Measurements from ENCODE around the gene FBXO21.

DNA sequence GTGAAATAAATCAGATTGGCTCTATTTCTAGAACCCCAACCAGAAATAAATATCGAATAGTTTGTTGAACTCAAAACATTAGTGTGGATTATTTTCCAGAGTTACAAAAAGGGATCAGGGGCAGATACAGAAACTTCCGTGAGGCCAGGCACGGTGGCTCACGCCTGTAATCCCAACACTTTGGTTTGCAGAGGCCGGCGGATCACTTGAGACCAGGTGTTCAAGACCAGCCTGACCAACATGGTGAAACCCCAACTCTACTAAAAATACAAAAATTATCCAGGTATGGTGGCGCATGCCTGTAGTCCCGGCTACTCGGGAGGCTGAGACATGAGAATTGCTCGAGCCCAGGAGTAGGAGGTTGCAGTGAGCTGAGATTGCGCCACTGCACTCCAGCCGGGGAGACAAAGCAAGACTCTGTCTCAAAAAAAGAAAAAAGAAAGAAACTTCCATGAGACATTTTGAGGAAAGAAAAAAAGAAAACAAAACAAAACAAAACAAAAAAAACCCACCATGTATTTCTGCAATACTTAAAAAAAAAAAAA, 2.1 kb downstream of the FBXO21 start:
- TF ChIP-seq, protein P1, sequence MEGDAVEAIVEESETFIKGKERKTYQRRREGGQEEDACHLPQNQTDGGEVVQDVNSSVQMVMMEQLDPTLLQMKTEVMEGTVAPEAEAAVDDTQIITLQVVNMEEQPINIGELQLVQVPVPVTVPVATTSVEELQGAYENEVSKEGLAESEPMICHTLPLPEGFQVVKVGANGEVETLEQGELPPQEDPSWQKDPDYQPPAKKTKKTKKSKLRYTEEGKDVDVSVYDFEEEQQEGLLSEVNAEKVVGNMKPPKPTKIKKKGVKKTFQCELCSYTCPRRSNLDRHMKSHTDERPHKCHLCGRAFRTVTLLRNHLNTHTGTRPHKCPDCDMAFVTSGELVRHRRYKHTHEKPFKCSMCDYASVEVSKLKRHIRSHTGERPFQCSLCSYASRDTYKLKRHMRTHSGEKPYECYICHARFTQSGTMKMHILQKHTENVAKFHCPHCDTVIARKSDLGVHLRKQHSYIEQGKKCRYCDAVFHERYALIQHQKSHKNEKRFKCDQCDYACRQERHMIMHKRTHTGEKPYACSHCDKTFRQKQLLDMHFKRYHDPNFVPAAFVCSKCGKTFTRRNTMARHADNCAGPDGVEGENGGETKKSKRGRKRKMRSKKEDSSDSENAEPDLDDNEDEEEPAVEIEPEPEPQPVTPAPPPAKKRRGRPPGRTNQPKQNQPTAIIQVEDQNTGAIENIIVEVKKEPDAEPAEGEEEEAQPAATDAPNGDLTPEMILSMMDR (IDR thresholded peaks at IDR 0.05 in 4 of 5, conservative IDR thresholded peaks at IDR 0.05 in 1 of 5) = no peak
- TF ChIP-seq POLR2A (IDR thresholded peaks at IDR 0.05) = no peak

Measured in gastrocnemius medialis (tissue), 4 donors.